ENCODE results near the gene B3GAT2. TPM values are rescaled to one million over a fixed set of nuclear protein-coding genes. Genes with fewer than 3 reads are reported as not detected.

The B3GAT2 gene
- total RNA-seq, 1 donor from 2014 or later, result not detected

DNA sequence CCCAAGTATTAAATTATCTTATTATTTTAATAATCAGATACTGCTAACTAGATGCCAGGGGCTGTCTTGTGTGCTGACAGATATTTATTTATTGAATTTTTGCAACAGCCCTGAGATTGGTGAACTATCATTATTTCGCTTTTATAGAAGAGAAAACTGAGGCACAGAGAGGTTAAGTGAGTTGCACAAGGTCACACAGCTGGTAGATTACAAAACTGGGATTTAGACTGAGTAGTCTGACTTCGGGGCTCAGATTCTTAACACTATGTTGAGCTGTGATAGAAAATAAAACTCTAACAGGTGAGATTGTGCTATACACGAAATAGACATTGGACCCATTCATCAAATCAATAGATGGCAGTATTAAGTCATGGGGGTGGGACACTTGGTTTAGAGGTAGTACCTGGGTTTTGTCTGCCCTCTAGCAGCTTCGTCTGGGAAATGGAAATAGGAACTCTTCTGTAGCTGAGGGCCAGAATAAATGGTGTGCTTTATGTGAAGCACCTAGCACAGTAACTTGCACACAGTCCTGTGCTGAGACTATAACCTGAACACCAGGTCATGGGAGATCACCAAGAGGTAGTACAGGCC, 113.4 kb downstream of the B3GAT2 start:
- DNase-seq (ENCODE audit: low read depth in 2 of 2), result no peak

DNA sequence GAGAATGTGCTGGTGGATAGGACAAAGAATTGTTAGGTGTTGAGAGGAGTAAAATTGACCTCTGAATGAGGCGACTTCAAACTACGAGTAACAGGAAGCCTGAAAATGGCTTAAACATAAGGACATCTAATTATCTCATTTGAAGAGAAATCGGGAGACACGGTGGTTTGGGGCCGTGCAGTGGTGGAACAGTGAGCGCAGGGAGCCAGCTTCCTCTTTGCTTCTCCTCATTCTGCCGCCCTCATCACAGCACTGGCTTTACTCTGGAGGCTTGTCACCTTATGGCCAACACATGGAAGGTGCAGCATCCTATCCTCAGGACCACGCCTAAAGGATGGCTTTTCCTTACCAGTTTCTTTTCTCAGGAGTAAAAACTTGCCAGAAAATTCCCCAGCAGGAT, 114.3 kb downstream of the B3GAT2 start:
- no peak for DNase-seq (ENCODE audit: low read depth in 2 of 2)

GRCh38 chr6:70841112-70841511, 115.7 kb downstream of the B3GAT2 start:
- DNase-seq (ENCODE audit: low read depth in 2 of 2), result no peak

DNA sequence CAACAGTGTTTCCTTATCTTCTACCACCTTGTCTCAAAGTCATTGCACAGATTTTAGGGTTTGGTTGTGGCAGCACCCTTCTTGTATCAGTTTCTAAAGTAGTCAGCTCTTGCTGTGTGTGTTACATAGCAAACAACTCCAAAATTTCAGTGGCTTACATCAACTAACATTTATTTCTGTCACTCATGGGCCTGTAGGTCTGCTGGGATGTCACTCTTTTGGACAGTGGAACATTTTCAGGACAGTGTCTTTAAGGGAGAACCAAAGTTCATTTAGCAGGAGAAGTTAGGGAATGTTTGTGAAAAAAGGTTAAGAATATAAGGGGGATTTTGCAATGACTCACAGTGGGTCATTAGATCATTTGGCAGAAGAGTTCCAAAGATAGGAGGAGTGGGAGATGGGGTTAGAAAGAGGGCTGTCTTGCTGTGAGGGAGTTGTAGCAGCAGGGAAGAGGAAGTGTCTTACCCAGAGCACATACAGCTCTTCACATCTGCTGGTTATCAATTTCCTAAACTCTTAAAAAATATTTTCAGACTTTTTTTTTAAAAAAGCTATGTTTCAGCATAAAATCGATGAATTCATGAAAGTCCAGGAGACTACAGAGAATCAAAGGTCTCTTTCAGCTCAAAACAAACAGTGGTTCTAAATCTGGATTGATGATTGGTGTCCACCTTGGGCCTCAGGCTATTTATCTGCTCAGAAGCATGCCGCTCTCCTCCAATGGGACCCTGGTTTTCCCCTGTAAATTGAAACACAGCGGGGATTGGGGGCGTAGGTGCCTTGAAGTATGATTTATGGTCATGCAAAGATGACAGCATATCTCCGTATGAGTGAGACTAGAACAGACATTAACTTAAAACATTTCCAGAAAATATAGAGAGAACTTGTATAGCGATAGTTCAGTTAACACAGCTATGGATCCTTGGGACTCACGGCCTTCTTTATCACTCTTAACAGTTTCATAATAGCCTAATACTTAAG, 117.3 kb downstream of the B3GAT2 start:
- no peak for DNase-seq (ENCODE audit: low read depth in 2 of 2)

- DNase-seq (ENCODE audit: low read depth in 2 of 2), result no peak
Observed at GRCh38 chr6:70838907-70839285, 118.0 kb downstream of the B3GAT2 start.

- no peak for DNase-seq (ENCODE audit: low read depth in 2 of 2)
Observed at GRCh38 chr6:70834520-70834919, 122.3 kb downstream of the B3GAT2 start.

DNA sequence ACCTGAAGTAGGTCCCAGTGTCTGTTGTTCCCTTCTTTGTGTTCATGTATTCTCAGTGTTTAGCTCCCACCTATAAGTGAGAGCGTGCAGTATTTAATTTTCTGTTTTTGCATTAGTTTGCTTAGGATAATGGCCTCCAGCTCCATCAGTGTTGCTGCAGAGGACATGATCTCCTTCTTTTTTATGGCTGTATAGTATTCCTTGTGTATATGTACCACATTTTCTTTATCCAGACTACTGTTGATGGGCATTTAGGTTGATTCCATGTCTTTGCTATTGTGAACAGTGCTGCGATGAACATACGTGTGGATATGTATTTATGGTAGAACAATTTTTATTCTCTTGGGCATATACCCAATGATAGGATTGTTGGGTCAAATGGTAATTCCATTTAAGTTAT, 125.4 kb downstream of the B3GAT2 start:
- DNase-seq (ENCODE audit: low read depth in 2 of 2), result no peak

DNA sequence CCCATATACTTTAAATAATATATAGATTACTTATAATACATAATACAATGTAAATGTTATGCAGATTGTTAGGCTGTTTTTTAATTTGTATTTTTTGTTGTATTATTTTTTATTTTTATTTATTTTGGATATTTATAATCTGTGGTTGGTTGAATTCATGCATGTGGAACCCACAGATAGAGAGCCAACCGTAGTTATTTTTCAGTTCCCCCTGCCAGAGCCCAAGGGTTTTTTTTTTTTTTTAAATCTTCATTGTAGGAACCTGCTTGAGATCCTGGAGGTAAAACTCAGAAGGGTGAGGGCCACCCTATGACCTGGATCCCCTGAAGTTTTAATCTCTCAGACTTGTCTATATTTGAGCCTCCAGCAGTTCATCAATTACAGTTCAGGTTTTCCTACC, 133.2 kb downstream of the B3GAT2 start:
- no peak for DNase-seq (ENCODE audit: low read depth in 2 of 2)

- no peak for DNase-seq (ENCODE audit: low read depth in 2 of 2)
Observed at GRCh38 chr6:70821751-70822150, 135.1 kb downstream of the B3GAT2 start.

GRCh38 chr6:70820778-70821177, 136.1 kb downstream of the B3GAT2 start:
- DNase-seq (ENCODE audit: low read depth in 2 of 2), result no peak

DNA sequence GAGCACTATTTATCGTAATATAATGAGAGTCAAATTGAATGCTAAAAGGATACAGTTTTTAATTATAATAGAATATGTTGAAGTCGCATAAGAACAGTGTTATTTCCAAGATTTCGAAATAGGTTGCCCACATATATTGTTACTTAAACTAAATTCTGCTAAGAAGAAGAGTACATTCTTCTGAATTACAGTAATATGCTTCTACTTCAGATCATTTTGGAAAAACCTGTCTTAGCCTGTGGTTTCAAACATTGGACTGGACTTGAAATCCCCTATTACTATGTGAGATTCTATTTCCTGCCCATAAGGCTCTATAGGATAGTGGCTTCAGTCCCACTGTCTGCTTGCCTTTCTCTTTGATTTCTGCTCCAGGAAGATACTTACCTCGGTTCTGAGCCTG, 137.2 kb downstream of the B3GAT2 start:
- DNase-seq (ENCODE audit: low read depth in 2 of 2), result no peak

- DNase-seq (ENCODE audit: low read depth in 2 of 2), result no peak
Observed at GRCh38 chr6:70813885-70814284, 143.0 kb downstream of the B3GAT2 start.

DNA sequence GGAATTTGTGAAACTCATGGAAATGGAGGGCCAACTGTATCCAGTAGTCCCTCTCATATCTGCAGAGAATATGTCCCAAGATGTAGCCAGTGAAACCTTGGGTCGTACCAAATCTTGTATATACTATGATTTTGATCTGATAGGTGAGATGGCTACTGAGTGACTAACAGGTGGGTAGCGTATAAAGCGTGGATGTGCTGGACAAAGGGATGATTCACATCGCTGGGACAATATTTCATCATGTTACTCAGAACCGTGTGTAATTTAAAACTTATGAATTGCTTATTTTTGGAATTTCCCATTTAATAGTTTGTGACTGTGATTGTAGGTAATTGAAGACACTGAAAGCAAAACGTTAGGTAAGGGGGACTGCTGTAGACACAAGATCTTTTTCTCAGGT, 145.1 kb downstream of the B3GAT2 start:
- no peak for DNase-seq (ENCODE audit: low read depth in 2 of 2)
